Vagina (tissue), 2 donors: Measurements from ENCODE around the gene DIP2B.

Experiments
- POLR2A ChIP-seq, 2 donors: fragments of 450-650 bp; IDR thresholded peaks; one replicate each; pipeline ENCODE4 v1.6.1; 2017; ENCODE audit warnings: antibody characterized with exemption in 2 of 2, mild to moderate bottlenecking in 2 of 2, moderate library complexity in 2 of 2
- POLR2AphosphoS5 ChIP-seq, 2 donors: sonication (generic); formaldehyde crosslinking; IDR thresholded peaks; one replicate each; pipeline ENCODE4 v1.9.0; 2017; ENCODE audit warnings: antibody characterized with exemption in 2 of 2, mild to moderate bottlenecking in 2 of 2, low read depth in 1 of 2; ENCODE audit not compliant: insufficient read depth in 1 of 2
- TF ChIP-seq, protein P1 (sequence below), 3 experiments: fragments of 450-650 bp in 2 of 3; fragments of 200-600 bp in 1 of 3; sonication (generic) in 1 of 3; IDR thresholded peaks; one replicate each; pipeline ENCODE4 v1.5.1; 2017 to 2019; ENCODE audit warnings: antibody characterized with exemption in 3 of 3, mild to moderate bottlenecking in 2 of 3, moderate library complexity in 2 of 3

GRCh38 chr12:50545213-50545612 lies 40.4 kb downstream of the DIP2B start:
- TF ChIP-seq, protein P1, sequence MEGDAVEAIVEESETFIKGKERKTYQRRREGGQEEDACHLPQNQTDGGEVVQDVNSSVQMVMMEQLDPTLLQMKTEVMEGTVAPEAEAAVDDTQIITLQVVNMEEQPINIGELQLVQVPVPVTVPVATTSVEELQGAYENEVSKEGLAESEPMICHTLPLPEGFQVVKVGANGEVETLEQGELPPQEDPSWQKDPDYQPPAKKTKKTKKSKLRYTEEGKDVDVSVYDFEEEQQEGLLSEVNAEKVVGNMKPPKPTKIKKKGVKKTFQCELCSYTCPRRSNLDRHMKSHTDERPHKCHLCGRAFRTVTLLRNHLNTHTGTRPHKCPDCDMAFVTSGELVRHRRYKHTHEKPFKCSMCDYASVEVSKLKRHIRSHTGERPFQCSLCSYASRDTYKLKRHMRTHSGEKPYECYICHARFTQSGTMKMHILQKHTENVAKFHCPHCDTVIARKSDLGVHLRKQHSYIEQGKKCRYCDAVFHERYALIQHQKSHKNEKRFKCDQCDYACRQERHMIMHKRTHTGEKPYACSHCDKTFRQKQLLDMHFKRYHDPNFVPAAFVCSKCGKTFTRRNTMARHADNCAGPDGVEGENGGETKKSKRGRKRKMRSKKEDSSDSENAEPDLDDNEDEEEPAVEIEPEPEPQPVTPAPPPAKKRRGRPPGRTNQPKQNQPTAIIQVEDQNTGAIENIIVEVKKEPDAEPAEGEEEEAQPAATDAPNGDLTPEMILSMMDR (IDR thresholded peaks at IDR 0.05) = no peak
- no peak for TF ChIP-seq POLR2A (IDR thresholded peaks at IDR 0.05)
- no peak for TF ChIP-seq POLR2AphosphoS5 (IDR thresholded peaks at IDR 0.05; ENCODE audit: insufficient read depth in 1 of 2, low read depth in 1 of 2)
